Esophagus squamous epithelium (tissue), 5 donors: ENCODE measurements around the gene ZNF813. TPM values are rescaled to one million over a fixed set of nuclear protein-coding genes. Genes with fewer than 3 reads are reported as not detected.
"Not testable (repeated sequence)": the region's sequence is repeated elsewhere in the genome, so short reads cannot be mapped to it uniquely, and the experiment has no call there.

Experiments used
- DNase-seq: peaks from one replicate; lab custom pipeline; 2025; lab: John Stamatoyannopoulos, UW
- H3K27ac ChIP-seq, 4 donors: fragments of 200-600 bp; sonication (generic); one replicate each; pipeline ENCODE4 v1.5.1; 2016 to 2019; ENCODE audit warnings: mild to moderate bottlenecking in 1 of 4
- H3K27me3 ChIP-seq, 4 donors: fragments of 200-600 bp; sonication (generic); 1 replicate in 3 of 4; 2 replicates in 1 of 4; pipeline versions ENCODE4 v1.5.1 to v1.6.0; 2017 to 2021; ENCODE audit warnings: antibody characterized with exemption in 1 of 4
- H3K36me3 ChIP-seq, 3 donors: fragments of 200-600 bp; sonication (generic); one replicate each; pipeline ENCODE4 v1.5.1; 2016 to 2019
- H3K4me1 ChIP-seq, 3 donors: fragments of 200-600 bp; sonication (generic); one replicate each; pipeline ENCODE4 v1.5.1; 2017 to 2019
- H3K4me3 ChIP-seq, 4 donors: fragments of 200-600 bp; sonication (generic); 1 replicate in 3 of 4; 2 replicates in 1 of 4; pipeline ENCODE4 v1.5.1; 2016 to 2019; ENCODE audit warnings: mild to moderate bottlenecking in 2 of 4, moderate library complexity in 1 of 4
- H3K9me3 ChIP-seq, 3 donors: fragments of 200-600 bp; sonication (generic); one replicate each; pipeline ENCODE4 v1.5.1; 2016 to 2019
- CTCF ChIP-seq, 6 experiments: fragments of 450-650 bp in 4 of 6; fragments of 200-600 bp in 2 of 6; sonication (generic) in 2 of 6; IDR thresholded peaks; one replicate each; pipeline ENCODE4 v1.5.1; 2016 to 2019; ENCODE audit warnings: antibody characterized with exemption in 6 of 6, mild to moderate bottlenecking in 4 of 6, moderate library complexity in 4 of 6
- POLR2A ChIP-seq, 4 donors: fragments of 450-650 bp; IDR thresholded peaks; one replicate each; pipeline ENCODE4 v1.6.1; 2017; ENCODE audit warnings: antibody characterized with exemption in 4 of 4, mild to moderate bottlenecking in 4 of 4, moderate library complexity in 3 of 4
- WGBS, 2 donors: methylation state at CpG; one replicate each; pipeline ENCODE4 v1.1.5; 2018; 5-methylcytosine and 5-hydroxymethylcytosine counted together
- intact Hi-C: fragments of 100-400 bp; cut with DNase I; formaldehyde crosslinking; loops from one replicate; pipeline ENCODE4 v1.15.0; 2022
- total RNA-seq, 4 donors: library from RNA; depleted of rRNA; stranded (reverse); fragments of >200 nt; gene quantifications; one replicate each; pipeline ENCODE4 v1.1.0, GENCODE V29; 2016
- donor health status: DM: yes; HTN: yes; CAD: no.

ZNF813 gene
- total RNA-seq, 4 donors from 2014 or later: 1.2 to 3.2 (median 2.5) TPM

- no peak for DNase-seq
- Histone ChIP-seq H3K4me3 (no peak overlapping the region), H3K27me3 (no peaks in the 10 kb centered on the region), H3K9me3 (peaks cover 0 to 64% (median 18%) of the 10 kb centered on the region in 3 donors), H3K27ac (no peak overlapping the region), H3K4me1 (peaks cover 5 to 13% (median 9%) of the 10 kb centered on the region in 3 donors), H3K36me3 (peaks cover 0 to 59% (median 0%) of the 10 kb centered on the region in 3 donors)
- intact Hi-C loops: no loop called here
- TF ChIP-seq CTCF (IDR thresholded peaks at IDR 0.05) (no peak), POLR2A (IDR thresholded peaks at IDR 0.05) (no peak)
- WGBS, 2 donors: 91 to 96% methylated on average over 7 of the region's 7 CpGs
These were observed 4.4 kb downstream of the ZNF813 start for GRCh38 chr19:53471916-53472315.

GRCh38 chr19:53474832-53475231, 7.3 kb downstream of the ZNF813 start:
- Histone ChIP-seq H3K36me3 (peaks cover 4 to 88% (median 4%) of the 10 kb centered on the region in 3 donors), H3K9me3 (peaks cover 0 to 93% (median 35%) of the 10 kb centered on the region in 3 donors)
- H3K4me1 ChIP-seq, H3K27me3 ChIP-seq, intact Hi-C loops, H3K4me3 ChIP-seq, DNase-seq, H3K27ac ChIP-seq: not testable (repeated sequence)
- WGBS, 2 donors: 67 to 80% methylated on average over 1 of the region's 1 CpG

- H3K27ac ChIP-seq, intact Hi-C loops, DNase-seq, H3K27me3 ChIP-seq, H3K4me1 ChIP-seq, H3K4me3 ChIP-seq: not testable (repeated sequence)
- H3K36me3 ChIP-seq: peaks cover 4 to 94% (median 4%) of the 10 kb centered on the region in 3 donors
- 52 to 84% methylated on average over 6 of the region's 6 CpGs for WGBS, 2 donors
- peaks cover 0 to 97% (median 39%) of the 10 kb centered on the region in 3 donors for H3K9me3 ChIP-seq
These were observed 7.9 kb downstream of the ZNF813 start for GRCh38 chr19:53475470-53475869.

GRCh38 chr19:53483751-53484150, 16.2 kb downstream of the ZNF813 start:
- DNase-seq, H3K4me3 ChIP-seq, intact Hi-C loops, H3K4me1 ChIP-seq, H3K27ac ChIP-seq, H3K27me3 ChIP-seq: not testable (repeated sequence)
- Histone ChIP-seq H3K9me3 (peaks cover 0 to 85% (median 36%) of the 10 kb centered on the region in 3 donors), H3K36me3 (peaks cover 4 to 97% (median 4%) of the 10 kb centered on the region in 3 donors)
- WGBS, 2 donors: no CpG with 5 or more reads among the region's 2 CpGs

- Histone ChIP-seq H3K36me3 (peaks cover 5 to 97% (median 10%) of the 10 kb centered on the region in 3 donors), H3K9me3 (peaks cover 0 to 85% (median 43%) of the 10 kb centered on the region in 3 donors)
- 78 to 90% methylated on average over 8 of the region's 8 CpGs for WGBS, 2 donors
These were observed 17.8 kb downstream of the ZNF813 start for GRCh38 chr19:53485046-53486004.

GRCh38 chr19:53492153-53492552, 24.6 kb downstream of the ZNF813 start:
- H3K36me3 ChIP-seq: peaks cover 16 to 54% (median 19%) of the 10 kb centered on the region in 3 donors
- H3K9me3 ChIP-seq: peaks cover 0 to 97% (median 71%) of the 10 kb centered on the region in 3 donors
- WGBS, 2 donors: 88% methylated on average over 5 of the region's 5 CpGs

More at GRCh38 chr19:53485046-53486004, 17.8 kb downstream of the ZNF813 start:
- intact Hi-C loops: no loop called here
- Histone ChIP-seq H3K4me3 (no peak overlapping the region), H3K27ac (no peak overlapping the region), H3K4me1 (no peaks in the 10 kb centered on the region), H3K27me3 (no peaks in the 10 kb centered on the region)
- TF ChIP-seq CTCF (IDR thresholded peaks at IDR 0.05): no peak
- TF ChIP-seq POLR2A (IDR thresholded peaks at IDR 0.05): no peak
- no peak for DNase-seq

GRCh38 chr19:53497311-53498023, 29.9 kb downstream of the ZNF813 start:
- WGBS, 2 donors: 9 to 14% methylated on average over 4 to 5 of the region's 11 CpGs
- H3K4me1 ChIP-seq, H3K27me3 ChIP-seq, DNase-seq, H3K4me3 ChIP-seq, H3K36me3 ChIP-seq, H3K27ac ChIP-seq, intact Hi-C loops: not testable (repeated sequence)
- peaks cover 0 to 45% (median 28%) of the 10 kb centered on the region in 3 donors for H3K9me3 ChIP-seq

More at GRCh38 chr19:53492153-53492552, 24.6 kb downstream of the ZNF813 start:
- no peaks in the 10 kb centered on the region for H3K27me3 ChIP-seq
- H3K4me1 ChIP-seq: no peaks in the 10 kb centered on the region
- no peak overlapping the region for H3K4me3 ChIP-seq
- TF ChIP-seq POLR2A (IDR thresholded peaks at IDR 0.05): no peak
- no peak for TF ChIP-seq CTCF (IDR thresholded peaks at IDR 0.05)
- intact Hi-C loops: no loop called here
- H3K27ac ChIP-seq: no peak overlapping the region
- DNase-seq: no peak

- H3K4me1 ChIP-seq, H3K36me3 ChIP-seq, H3K27ac ChIP-seq, intact Hi-C loops, DNase-seq, H3K4me3 ChIP-seq, H3K27me3 ChIP-seq: not testable (repeated sequence)
- 31 to 36% methylated on average over 4 of the region's 4 CpGs for WGBS, 2 donors
- H3K9me3 ChIP-seq: peaks cover 0 to 40% (median 23%) of the 10 kb centered on the region in 3 donors
These were observed 30.5 kb downstream of the ZNF813 start for GRCh38 chr19:53498024-53498395.

GRCh38 chr19:53503151-53503550, 35.6 kb downstream of the ZNF813 start:
- intact Hi-C loops, DNase-seq, H3K27me3 ChIP-seq, H3K4me1 ChIP-seq, H3K4me3 ChIP-seq, H3K9me3 ChIP-seq, H3K36me3 ChIP-seq, H3K27ac ChIP-seq: not testable (repeated sequence)
- WGBS, 2 donors: 36 to 56% methylated on average over 5 to 7 of the region's 7 CpGs
